ENCODE measurements around the gene OR14C36. TPM values are rescaled to one million over a fixed set of nuclear protein-coding genes. Genes with fewer than 3 reads are reported as not detected.
"Not testable (repeated sequence)": the region's sequence is repeated elsewhere in the genome, so short reads cannot be mapped to it uniquely, and the experiment has no call there.

Gene OR14C36
- polyA plus RNA-seq, 3 donors = not detected

GRCh38 chr1:248306103-248306502, 42.5 kb upstream of the OR14C36 start:
- Histone ChIP-seq H2AFZ (ENCODE audit: insufficient read depth, low read depth, low read length, poor library complexity, severe bottlenecking) (no peak overlapping the region), H3K27ac (ENCODE audit: low read depth in 1 of 2, low read length in 2 of 2) (no peak overlapping the region), H3K79me2 (ENCODE audit: insufficient read depth, low read length) (no peaks in the 10 kb centered on the region), H3K36me3 (replicated peaks in 1 of 2; ENCODE audit: control insufficient read depth in 1 of 2, insufficient read depth in 2 of 2, low read length in 2 of 2) (no peaks in the 10 kb centered on the region), H3K9ac (ENCODE audit: insufficient read depth, low read length, poor library complexity, severe bottlenecking) (no peak overlapping the region), H3K4me3 (replicated peaks in 1 of 3; ENCODE audit: low read depth in 2 of 3, low read length in 3 of 3) (no peak overlapping the region), H3K27me3 (ENCODE audit: control insufficient read depth in 2 of 2, insufficient read depth in 2 of 2, low read length in 2 of 2) (no peaks in the 10 kb centered on the region), H4K20me1 (ENCODE audit: insufficient read depth, low read length) (no peaks in the 10 kb centered on the region), H3K4me2 (replicated peaks; ENCODE audit: extremely low read depth, low read length, poor library complexity, severe bottlenecking) (no peak overlapping the region), H3K4me1 (ENCODE audit: control insufficient read depth in 1 of 2, insufficient read depth in 2 of 2, low read length in 2 of 2) (no peaks in the 10 kb centered on the region), H3K9me3 (replicated peaks in 1 of 2; ENCODE audit: control insufficient read depth in 1 of 2, insufficient read depth in 1 of 2, low read length in 2 of 2) (peaks cover 0 to 8% of the 10 kb centered on the region in 2 donors)
- DNase-seq = no peak
- H3K9me3 Mint-ChIP-seq = peaks cover 0 to 6% (median 4%) of the 10 kb centered on the region in 7 donors
- no peaks in the 10 kb centered on the region for H3K36me3 Mint-ChIP-seq
- H3K27me3 Mint-ChIP-seq (ENCODE audit: low read depth in 3 of 3) = peaks cover 0 to 1% (median 0%) of the 10 kb centered on the region in 3 donors
- no peaks in the 10 kb centered on the region for H3K4me1 Mint-ChIP-seq
- no peak overlapping the region for H3K4me3 Mint-ChIP-seq
- intact Hi-C loops (cut with micrococcal nuclease) = no loop called here
- TF ChIP-seq CTCF (IDR thresholded peaks at IDR 0.05) = no peak
- H3K27ac Mint-ChIP-seq = no peak overlapping the region
- WGBS (ENCODE audit: insufficient coverage) = 96% methylated on average over 9 of the region's 19 CpGs

GRCh38 chr1:248306740-248307139, 41.8 kb upstream of the OR14C36 start:
- H3K79me2 ChIP-seq (ENCODE audit: insufficient read depth, low read length); H3K4me1 Mint-ChIP-seq; intact Hi-C loops (cut with micrococcal nuclease); H3K9me3 ChIP-seq (replicated peaks in 1 of 2; ENCODE audit: control insufficient read depth in 1 of 2, insufficient read depth in 1 of 2, low read length in 2 of 2); H3K27me3 ChIP-seq (ENCODE audit: control insufficient read depth in 2 of 2, insufficient read depth in 2 of 2, low read length in 2 of 2); H3K4me3 Mint-ChIP-seq; DNase-seq; H3K27me3 Mint-ChIP-seq (ENCODE audit: low read depth in 3 of 3); H3K9me3 Mint-ChIP-seq; H3K4me3 ChIP-seq (replicated peaks in 1 of 3; ENCODE audit: low read depth in 2 of 3, low read length in 3 of 3); H3K36me3 Mint-ChIP-seq; H2AFZ ChIP-seq (ENCODE audit: insufficient read depth, low read depth, low read length, poor library complexity, severe bottlenecking); H3K36me3 ChIP-seq (replicated peaks in 1 of 2; ENCODE audit: control insufficient read depth in 1 of 2, insufficient read depth in 2 of 2, low read length in 2 of 2); H3K27ac Mint-ChIP-seq; H3K4me1 ChIP-seq (ENCODE audit: control insufficient read depth in 1 of 2, insufficient read depth in 2 of 2, low read length in 2 of 2); H3K9ac ChIP-seq (ENCODE audit: insufficient read depth, low read length, poor library complexity, severe bottlenecking); H3K27ac ChIP-seq (ENCODE audit: low read depth in 1 of 2, low read length in 2 of 2); H3K4me2 ChIP-seq (replicated peaks; ENCODE audit: extremely low read depth, low read length, poor library complexity, severe bottlenecking); H4K20me1 ChIP-seq (ENCODE audit: insufficient read depth, low read length): not testable (repeated sequence)
- 66% methylated on average over 7 of the region's 15 CpGs for WGBS (ENCODE audit: insufficient coverage)

Data from CD14-positive monocyte (primary cell).